Measurements from ENCODE around the gene CDH13.

GRCh38 chr16:83136419-83136818 lies 509.6 kb downstream of the CDH13 start:
- TF ChIP-seq EZH2 (IDR thresholded peaks at IDR 0.05; ENCODE audit: borderline replicate concordance), result no peak
- TF ChIP-seq CTCF (IDR thresholded peaks at IDR 0.05; ENCODE audit: poor library complexity), result no peak

All from hepatocyte (in vitro differentiated cells).